Measurements from ENCODE around the gene LPP.

Gene LPP

GRCh38 chr3:188183452-188183851 lies 29.5 kb downstream of the LPP start:
- H3K4me3 ChIP-seq (ENCODE audit: low read depth, low read length, poor library complexity, severe bottlenecking) = no peak overlapping the region
- H3F3A ChIP-seq (ENCODE audit: insufficient read depth, low read length) = no peaks in the 10 kb centered on the region
- H4K20me1 ChIP-seq (ENCODE audit: insufficient read depth, low read length) = no peaks in the 10 kb centered on the region
- H3K79me2 ChIP-seq (ENCODE audit: insufficient read depth, low read length) = no peaks in the 10 kb centered on the region
- H3K9ac ChIP-seq (ENCODE audit: low read length) = no peak overlapping the region
- H2AFZ ChIP-seq (ENCODE audit: low read length) = no peak overlapping the region
- H3K27ac ChIP-seq (ENCODE audit: low read depth, low read length, poor library complexity, severe bottlenecking) = no peak overlapping the region
- no peak for TF ChIP-seq CTCF (IDR thresholded peaks at IDR 0.05; ENCODE audit: low read length)
- TF ChIP-seq EZH2 (IDR thresholded peaks at IDR 0.05; ENCODE audit: borderline replicate concordance, low read length) = no peak
- H3K4me1 ChIP-seq (ENCODE audit: insufficient read depth, low read length, severe bottlenecking) = peaks cover 39% of the 10 kb centered on the region
- H3K27me3 ChIP-seq (ENCODE audit: insufficient read depth, low read length) = no peaks in the 10 kb centered on the region
- no peaks in the 10 kb centered on the region for H3K9me2 ChIP-seq (ENCODE audit: low read depth, low read length)
- H3K9me3 ChIP-seq (ENCODE audit: low read length) = no peaks in the 10 kb centered on the region
- H3K4me2 ChIP-seq (ENCODE audit: low read length) = no peak overlapping the region
- H3K36me3 ChIP-seq (ENCODE audit: insufficient read depth, low read length) = no peaks in the 10 kb centered on the region

- no peak overlapping the region for H2AFZ ChIP-seq (ENCODE audit: low read length)
- no peak overlapping the region for H3K9ac ChIP-seq (ENCODE audit: low read length)
- TF ChIP-seq CTCF (IDR thresholded peaks at IDR 0.05; ENCODE audit: low read length) (no peak), EZH2 (IDR thresholded peaks at IDR 0.05; ENCODE audit: borderline replicate concordance, low read length) (no peak)
- no peaks in the 10 kb centered on the region for H3K36me3 ChIP-seq (ENCODE audit: insufficient read depth, low read length)
- peaks cover 32% of the 10 kb centered on the region for H3K4me1 ChIP-seq (ENCODE audit: insufficient read depth, low read length, severe bottlenecking)
- H3K9me2 ChIP-seq (ENCODE audit: low read depth, low read length) = no peaks in the 10 kb centered on the region
- no peaks in the 10 kb centered on the region for H4K20me1 ChIP-seq (ENCODE audit: insufficient read depth, low read length)
- H3K4me2 ChIP-seq (ENCODE audit: low read length) = no peak overlapping the region
- no peaks in the 10 kb centered on the region for H3K79me2 ChIP-seq (ENCODE audit: insufficient read depth, low read length)
- H3F3A ChIP-seq (ENCODE audit: insufficient read depth, low read length) = no peaks in the 10 kb centered on the region
- H3K27ac ChIP-seq (ENCODE audit: low read depth, low read length, poor library complexity, severe bottlenecking) = no peak overlapping the region
- no peaks in the 10 kb centered on the region for H3K27me3 ChIP-seq (ENCODE audit: insufficient read depth, low read length)
- H3K4me3 ChIP-seq (ENCODE audit: low read depth, low read length, poor library complexity, severe bottlenecking) = no peak overlapping the region
- H3K9me3 ChIP-seq (ENCODE audit: low read length) = no peaks in the 10 kb centered on the region
Observed at GRCh38 chr3:188184160-188184559, 30.2 kb downstream of the LPP start.

- no peaks in the 10 kb centered on the region for H3K9me2 ChIP-seq (ENCODE audit: low read depth, low read length)
- TF ChIP-seq EZH2 (IDR thresholded peaks at IDR 0.05; ENCODE audit: borderline replicate concordance, low read length) (no peak), CTCF (IDR thresholded peaks at IDR 0.05; ENCODE audit: low read length) (no peak)
- H3K9ac ChIP-seq (ENCODE audit: low read length) = no peak overlapping the region
- no peaks in the 10 kb centered on the region for H3K79me2 ChIP-seq (ENCODE audit: insufficient read depth, low read length)
- H3F3A ChIP-seq (ENCODE audit: insufficient read depth, low read length) = no peaks in the 10 kb centered on the region
- H3K36me3 ChIP-seq (ENCODE audit: insufficient read depth, low read length) = no peaks in the 10 kb centered on the region
- peaks cover 31% of the 10 kb centered on the region for H3K4me1 ChIP-seq (ENCODE audit: insufficient read depth, low read length, severe bottlenecking)
- H3K27me3 ChIP-seq (ENCODE audit: insufficient read depth, low read length) = no peaks in the 10 kb centered on the region
- H2AFZ ChIP-seq (ENCODE audit: low read length) = no peak overlapping the region
- no peaks in the 10 kb centered on the region for H4K20me1 ChIP-seq (ENCODE audit: insufficient read depth, low read length)
- no peak overlapping the region for H3K4me2 ChIP-seq (ENCODE audit: low read length)
- H3K27ac ChIP-seq (ENCODE audit: low read depth, low read length, poor library complexity, severe bottlenecking) = no peak overlapping the region
- H3K4me3 ChIP-seq (ENCODE audit: low read depth, low read length, poor library complexity, severe bottlenecking) = no peak overlapping the region
- no peaks in the 10 kb centered on the region for H3K9me3 ChIP-seq (ENCODE audit: low read length)
Observed at GRCh38 chr3:188184649-188185048, 30.7 kb downstream of the LPP start.
